Liver (tissue), 9 donors: ENCODE results near the gene KIRREL1. TPM values are rescaled to one million over a fixed set of nuclear protein-coding genes. Genes with fewer than 3 reads are reported as not detected.

Source experiments
- DNase-seq: peaks from one replicate; pipeline ENCODE4 v3.0.0-alpha.2; 2017; ENCODE audit warnings: low spot score
- H3K27ac ChIP-seq, 2 donors: one replicate each; pipeline ENCODE4 v1.7.0; 2013; ENCODE audit warnings: inconsistent platforms in 2 of 2, low read length in 2 of 2, control low read depth in 1 of 2, low read depth in 1 of 2, mild to moderate bottlenecking in 1 of 2
- H3K27me3 ChIP-seq, 4 donors: one replicate each; pipeline versions ENCODE4 v1.6.1 to v1.7.0; 2013; ENCODE audit warnings: low read length in 3 of 4, inconsistent platforms in 1 of 4, mild to moderate bottlenecking in 1 of 4, moderate library complexity in 1 of 4; ENCODE audit not compliant: control insufficient read depth in 4 of 4, insufficient read depth in 4 of 4
- H3K36me3 ChIP-seq, 4 donors: one replicate each; pipeline versions ENCODE4 v1.6.1 to v1.7.0; 2013; ENCODE audit warnings: low read length in 3 of 4, mild to moderate bottlenecking in 3 of 4, low read depth in 1 of 4, moderate library complexity in 1 of 4; ENCODE audit not compliant: control insufficient read depth in 4 of 4, insufficient read depth in 3 of 4
- H3K4me1 ChIP-seq, 4 donors: one replicate each; pipeline versions ENCODE4 v1.6.1 to v1.7.0; 2013; ENCODE audit warnings: low read length in 3 of 4, mild to moderate bottlenecking in 3 of 4, moderate library complexity in 1 of 4; ENCODE audit not compliant: control insufficient read depth in 4 of 4, insufficient read depth in 4 of 4
- H3K4me3 ChIP-seq, 3 donors: one replicate each; pipeline versions ENCODE4 v1.6.1 to v1.7.0; 2013; ENCODE audit warnings: low read length in 3 of 3, control low read depth in 1 of 3, low read depth in 1 of 3, mild to moderate bottlenecking in 1 of 3
- H3K9ac ChIP-seq, 2 donors: one replicate each; pipeline ENCODE4 v1.7.0; 2013; ENCODE audit warnings: low read length in 2 of 2, mild to moderate bottlenecking in 2 of 2, moderate library complexity in 2 of 2, control low read depth in 1 of 2, low read depth in 1 of 2
- H3K9me3 ChIP-seq, 4 donors: one replicate each; pipeline versions ENCODE4 v1.6.1 to v1.7.0; 2013; ENCODE audit warnings: low read length in 3 of 4; ENCODE audit not compliant: control insufficient read depth in 4 of 4
- ATF3 ChIP-seq: IDR thresholded peaks from 2 replicates; pipeline ENCODE4 v1.6.1; 2016; ENCODE audit warnings: antibody characterized with exemption
- CTCF ChIP-seq: fragments of 150-350 bp; IDR thresholded peaks from 2 replicates; pipeline ENCODE4 v1.5.1; 2017; ENCODE audit warnings: improper control_type of control experiment, low read depth, low read length; ENCODE audit not compliant: missing input control
- EGR1 ChIP-seq, 2 donors: IDR thresholded peaks; 2 replicates each; pipeline ENCODE4 v1.6.1; 2016 to 2018; ENCODE audit warnings: antibody characterized with exemption in 2 of 2, low read depth in 2 of 2
- FOXA1 ChIP-seq: IDR thresholded peaks from 2 replicates; pipeline ENCODE4 v1.6.1; 2016; ENCODE audit warnings: antibody characterized with exemption
- FOXA2 ChIP-seq: IDR thresholded peaks from 2 replicates; pipeline ENCODE4 v1.6.1; 2016; ENCODE audit warnings: antibody characterized with exemption
- GABPA ChIP-seq, 2 donors: IDR thresholded peaks in 1 of 2; conservative IDR thresholded peaks in 1 of 2; 2 replicates each; pipeline ENCODE4 v1.6.1; 2016; ENCODE audit warnings: antibody characterized with exemption in 2 of 2, mild to moderate bottlenecking in 1 of 2, moderate library complexity in 1 of 2
- HNF4A ChIP-seq, 2 donors: conservative IDR thresholded peaks; 2 replicates each; pipeline ENCODE4 v1.6.1; 2016; ENCODE audit warnings: antibody characterized with exemption in 2 of 2, mild to moderate bottlenecking in 2 of 2
- HNF4G ChIP-seq: IDR thresholded peaks from 2 replicates; pipeline ENCODE4 v1.6.1; 2016; ENCODE audit warnings: antibody characterized with exemption
- JUND ChIP-seq, 2 donors: IDR thresholded peaks; 2 replicates each; pipeline ENCODE4 v1.6.1; 2016; ENCODE audit warnings: antibody characterized with exemption in 2 of 2
- MAX ChIP-seq: IDR thresholded peaks from 2 replicates; pipeline ENCODE4 v1.6.1; 2016; ENCODE audit warnings: antibody characterized with exemption
- RAD21 ChIP-seq, 2 donors: IDR thresholded peaks; 2 replicates each; pipeline ENCODE4 v1.6.1; 2016; ENCODE audit warnings: antibody characterized with exemption in 2 of 2, mild to moderate bottlenecking in 2 of 2
- REST ChIP-seq: IDR thresholded peaks from 2 replicates; pipeline ENCODE4 v1.6.1; 2016; ENCODE audit warnings: antibody characterized with exemption, mild to moderate bottlenecking
- RXRA ChIP-seq, 2 donors: IDR thresholded peaks; 2 replicates each; pipeline ENCODE4 v1.6.1; 2017 to 2018; ENCODE audit warnings: antibody characterized with exemption in 2 of 2, mild to moderate bottlenecking in 1 of 2
- TAF1 ChIP-seq: conservative IDR thresholded peaks from 2 replicates; pipeline ENCODE4 v1.6.1; 2016; ENCODE audit warnings: antibody characterized with exemption, mild to moderate bottlenecking
- YY1 ChIP-seq: IDR thresholded peaks from 2 replicates; pipeline ENCODE4 v1.6.1; 2016; ENCODE audit warnings: antibody characterized with exemption, mild to moderate bottlenecking
- ZBTB33 ChIP-seq: IDR thresholded peaks from 2 replicates; pipeline ENCODE4 v1.6.1; 2016; ENCODE audit warnings: antibody characterized with exemption
- whole genome bisulfite sequencing: extraction: QIAGEN DNeasy Blood & Tissue Kit; methylation state at CpG from one replicate; pipeline ENCODE4 v1.1.7; 2013; 5-methylcytosine and 5-hydroxymethylcytosine counted together
- polyA plus RNA-seq, 2 donors: library from polyadenylated mRNA; stranded (reverse) in 1 of 2; unstranded in 1 of 2; fragments of 200-250 nt in 1 of 2; fragments of >200 nt in 1 of 2; fragmentation: Nextera tagmentation in 1 of 2; extraction: Ambion mirVana in 1 of 2; gene quantifications; one replicate each; pipeline versions ENCODE4 v1.2.1 to v1.2.3, GENCODE V29; 2013 to 2015
- total RNA-seq, 2 donors: library from RNA; depleted of rRNA; stranded (reverse); fragments of >200 nt; gene quantifications; one replicate each; pipeline ENCODE4 v1.2.3, GENCODE V29; 2014
- donor health status: healthy.
- donor health status: healthy.
- donor health status: healthy.
- donor health status: healthy.
- donor health status: healthy.

The KIRREL1 gene
- total and polyA plus RNA-seq, 4 donors: 0.82 to 6.0 (median 3.1) TPM

- TF ChIP-seq HNF4A (conservative IDR thresholded peaks at IDR 0.05): no peak
- no peak overlapping the region for H3K4me3 ChIP-seq
- H3K9ac ChIP-seq: no peak overlapping the region
- no peaks in the 10 kb centered on the region for H3K27me3 ChIP-seq
- H3K27ac ChIP-seq: no peak overlapping the region
- no peaks in the 10 kb centered on the region for H3K36me3 ChIP-seq
- no peak for DNase-seq
- H3K9me3 ChIP-seq: peaks cover 0 to 3% (median 0%) of the 10 kb centered on the region in 4 donors
- WGBS: 64% methylated on average over 2 of the region's 2 CpGs
- H3K4me1 ChIP-seq: peaks cover 2 to 12% (median 10%) of the 10 kb centered on the region in 4 donors
Measured at GRCh38 chr1:157968946-157969345, 24.5 kb upstream of the KIRREL1 start.

- DNase-seq: no peak
- no peak overlapping the region for H3K9ac ChIP-seq
Measured at GRCh38 chr1:157969697-157970485, 23.6 kb upstream of the KIRREL1 start.

GRCh38 chr1:157971769-157972168, 21.7 kb upstream of the KIRREL1 start:
- Histone ChIP-seq H3K4me3 (no peak overlapping the region), H3K9me3 (peaks cover 0 to 3% (median 0%) of the 10 kb centered on the region in 4 donors), H3K36me3 (no peaks in the 10 kb centered on the region), H3K27ac (no peak overlapping the region), H3K4me1 (no peaks in the 10 kb centered on the region), H3K27me3 (peaks cover 0 to 3% (median 0%) of the 10 kb centered on the region in 4 donors), H3K9ac (no peak overlapping the region)
- DNase-seq: no peak
- no peak for TF ChIP-seq TAF1
- TF ChIP-seq ZBTB33: no peak
- TF ChIP-seq REST: no peak
- no peak for TF ChIP-seq HNF4G
- no peak for TF ChIP-seq FOXA2
- no peak for TF ChIP-seq JUND (IDR thresholded peaks at IDR 0.05)
- no peak for TF ChIP-seq ATF3
- no peak for TF ChIP-seq CTCF

More at GRCh38 chr1:157969697-157970485, 23.6 kb upstream of the KIRREL1 start:
- H3K4me1 ChIP-seq: peaks cover 2 to 12% (median 10%) of the 10 kb centered on the region in 4 donors
- no peak overlapping the region for H3K4me3 ChIP-seq
- 73% methylated on average over 3 of the region's 3 CpGs for WGBS
- no peak overlapping the region for H3K27ac ChIP-seq
- no peak for TF ChIP-seq RXRA (IDR thresholded peaks at IDR 0.05)
- no peak for TF ChIP-seq EGR1 (IDR thresholded peaks at IDR 0.05; ENCODE audit: low read depth in 2 of 2)
- peak; percentile 65 to 78 for TF ChIP-seq RAD21 (IDR thresholded peaks at IDR 0.05)
- TF ChIP-seq HNF4A (conservative IDR thresholded peaks at IDR 0.05): no peak
- no peak for TF ChIP-seq FOXA1
- no peak for TF ChIP-seq GABPA (IDR thresholded peaks at IDR 0.05 in 1 of 2, conservative IDR thresholded peaks at IDR 0.05 in 1 of 2)
- TF ChIP-seq MAX: no peak
- TF ChIP-seq CTCF: peak; percentile 52
- no peak for TF ChIP-seq YY1
- no peaks in the 10 kb centered on the region for H3K36me3 ChIP-seq
- H3K9me3 ChIP-seq: peaks cover 0 to 3% (median 0%) of the 10 kb centered on the region in 4 donors
- no peaks in the 10 kb centered on the region for H3K27me3 ChIP-seq
